ENCODE measurements around the gene FLT1. TPM values are rescaled to one million over a fixed set of nuclear protein-coding genes. Genes with fewer than 3 reads are reported as not detected.

Gene FLT1
- total RNA-seq, 1 experiment from 2014 or later, result 0.25 TPM

GRCh38 chr13:28438067-28438466, 56.9 kb downstream of the FLT1 start (continued):
- TF ChIP-seq REST (IDR thresholded peaks at IDR 0.05; ENCODE audit: low read depth), result no peak
- no peak for TF ChIP-seq CTCF (IDR thresholded peaks at IDR 0.05 in 2 of 3, conservative IDR thresholded peaks at IDR 0.05 in 1 of 3; ENCODE audit: borderline replicate concordance in 1 of 3, insufficient read depth in 1 of 3, low read depth in 2 of 3, low read length in 2 of 3)
- TF ChIP-seq ATF3 (IDR thresholded peaks at IDR 0.05), result no peak
- TF ChIP-seq POLR2AphosphoS5 (IDR thresholded peaks at IDR 0.05; ENCODE audit: low read depth, low read length), result no peak
- TF ChIP-seq EGR1 (IDR thresholded peaks at IDR 0.05; ENCODE audit: low read depth), result no peak

- DNase-seq (ENCODE audit: low read depth, low spot score) (no peak), ATAC-seq (no peak)
- H3K4me3 ChIP-seq (replicated peaks in 1 of 2; ENCODE audit: low read depth in 1 of 2, low read length in 2 of 2), result no peak overlapping the region
- peaks cover 9% of the 10 kb centered on the region for H3K27me3 ChIP-seq (ENCODE audit: insufficient read depth, low read length)
- H3K79me2 ChIP-seq (ENCODE audit: insufficient read depth, low read length), result no peaks in the 10 kb centered on the region
- no peak for TF ChIP-seq TCF7L2 (IDR thresholded peaks at IDR 0.05; ENCODE audit: borderline replicate concordance, extremely low read depth, insufficient read depth, insufficient read length)
- TF ChIP-seq SRF (IDR thresholded peaks at IDR 0.05; ENCODE audit: low read depth), result no peak
- no peak for TF ChIP-seq POLR2A (IDR thresholded peaks at IDR 0.05; ENCODE audit: borderline replicate concordance, extremely low read depth, insufficient read depth, insufficient read length)
- TF ChIP-seq CEBPB (IDR thresholded peaks at IDR 0.05; ENCODE audit: low read depth), result no peak
- TF ChIP-seq EZH2phosphoT487 (IDR thresholded peaks at IDR 0.05; ENCODE audit: borderline replicate concordance), result no peak
- TF ChIP-seq ATF3 (IDR thresholded peaks at IDR 0.05), result no peak
- no peak for TF ChIP-seq FOSL1 (IDR thresholded peaks at IDR 0.05; ENCODE audit: low read depth)
- no peak for TF ChIP-seq YY1 (IDR thresholded peaks at IDR 0.05; ENCODE audit: extremely low read depth, insufficient replicate concordance, low read depth, low read length)
- no peak for TF ChIP-seq ZNF274 (IDR thresholded peaks at IDR 0.05; ENCODE audit: low read depth, low read length)
- no peaks in the 10 kb centered on the region for H3K4me1 ChIP-seq (ENCODE audit: control insufficient read depth in 1 of 2, insufficient read depth in 2 of 2, low read length in 2 of 2)
- no peaks in the 10 kb centered on the region for H3K9me3 ChIP-seq (ENCODE audit: control insufficient read depth in 1 of 2, insufficient read depth in 1 of 2, low read depth in 1 of 2, low read length in 2 of 2)
- H3K27ac ChIP-seq (ENCODE audit: low read depth, low read length), result no peak overlapping the region
- BruUV-seq (replicated peaks), result no TSS peak
- no peaks in the 10 kb centered on the region for H3K36me3 ChIP-seq (ENCODE audit: control insufficient read depth in 1 of 2, insufficient read depth in 2 of 2, low read length in 2 of 2)
- H3K9me2 ChIP-seq (ENCODE audit: insufficient read depth), result no peaks in the 10 kb centered on the region
- no peak overlapping the region for H3K4me2 ChIP-seq (ENCODE audit: low read length)
- CTCF ChIA-PET, result no interaction called here
- RAD21 ChIA-PET (ENCODE audit: low non-redundant PET in 1 of 2, low total read pairs in 2 of 2, uncharacterized antibody in 2 of 2, unreplicated experiment in 2 of 2), result no interaction called here
- POLR2A ChIA-PET, result no interaction called here
- H3K9ac ChIP-seq (ENCODE audit: low read length), result no peak overlapping the region
- no peak overlapping the region for H2AFZ ChIP-seq (ENCODE audit: low read depth, low read length, poor library complexity, severe bottlenecking)
- intact Hi-C loops (cut with micrococcal nuclease), result no loop called here
- no peaks in the 10 kb centered on the region for H4K20me1 ChIP-seq (ENCODE audit: insufficient read depth)
Observed at GRCh38 chr13:28435917-28436316, 59.0 kb downstream of the FLT1 start.
